GM23338 (cell line): ENCODE measurements around the gene DCP1B.

Experiments used
- CREB1 ChIP-seq: fragments of 250-450 bp; sonication (Bioruptor Pico); IDR thresholded peaks from 2 replicates; pipeline ENCODE4 v1.5.0; 2020; ENCODE audit warnings: low read depth, mild to moderate bottlenecking, moderate library complexity
- CTCF ChIP-seq, 2 experiments: fragments of 200-600 bp in 1 of 2; sonication (generic) in 1 of 2; conservative IDR thresholded peaks; 2 replicates each; pipeline versions ENCODE4 v1.5.1 to v1.6.1; 2016 to 2017; ENCODE audit warnings: antibody characterized with exemption in 2 of 2, low read depth in 2 of 2, mild to moderate bottlenecking in 2 of 2, moderate library complexity in 1 of 2
- EZH2 ChIP-seq: fragments of 200-600 bp; sonication (generic); IDR thresholded peaks from one replicate; pipeline ENCODE4 v1.8.0; 2017; ENCODE audit warnings: antibody characterized with exemption, mild to moderate bottlenecking, low read depth; ENCODE audit not compliant: unreplicated experiment
- EZH2phosphoT487 ChIP-seq: fragments of 200-600 bp; sonication (generic); IDR thresholded peaks from one replicate; pipeline ENCODE4 v1.8.1; 2018; ENCODE audit warnings: antibody characterized with exemption; ENCODE audit not compliant: unreplicated experiment
- JUNB ChIP-seq: IDR thresholded peaks from one replicate; pipeline ENCODE4 v1.6.1; 2016; ENCODE audit warnings: antibody characterized with exemption; ENCODE audit not compliant: unreplicated experiment
- POLR2AphosphoS5 ChIP-seq: IDR thresholded peaks from 2 replicates; pipeline ENCODE4 v1.6.1; 2016; ENCODE audit warnings: antibody characterized with exemption, low read depth
- REST ChIP-seq: IDR thresholded peaks from one replicate; pipeline ENCODE4 v1.6.1; 2018; ENCODE audit warnings: antibody characterized with exemption; ENCODE audit not compliant: unreplicated experiment
- STAT1 ChIP-seq: IDR thresholded peaks from one replicate; pipeline ENCODE4 v1.6.1; 2016; ENCODE audit warnings: antibody characterized with exemption; ENCODE audit not compliant: unreplicated experiment
- ZNF114 ChIP-seq: fragments of 250-450 bp; sonication (Bioruptor Pico); IDR thresholded peaks from 2 replicates; pipeline ENCODE4 v1.5.0; 2020; ENCODE audit warnings: mild to moderate bottlenecking, moderate library complexity
- ZNF331 ChIP-seq: fragments of 250-450 bp; sonication (Bioruptor Pico); IDR thresholded peaks from 2 replicates; pipeline ENCODE4 v1.5.0; 2020; ENCODE audit warnings: low read depth, mild to moderate bottlenecking, moderate library complexity

GRCh38 chr12:1913377-1914113 lies 90.7 kb downstream of the DCP1B start:
- TF ChIP-seq REST (no peak), CTCF (conservative IDR thresholded peaks at IDR 0.05; ENCODE audit: low read depth in 2 of 2) (no peak), ZNF114 (CRISPR knock-in tag) (no peak), EZH2 (no peak), POLR2AphosphoS5 (no peak), EZH2phosphoT487 (no peak), ZNF331 (CRISPR knock-in tag) (no peak), STAT1 (no peak), CREB1 (CRISPR knock-in tag) (no peak), JUNB (no peak)
